HG02885 (cell line): ENCODE data around the gene TOM1L1.

Experiments
- ATAC-seq: cut with Tn5 transposase; IDR thresholded peaks from one replicate; pipeline ENCODE4 v1.9.1; 2021; ENCODE audit warnings: mild to moderate bottlenecking; ENCODE audit not compliant: unreplicated experiment, poor library complexity

TOM1L1 gene

GRCh38 chr17:54980375-54980774, 79.7 kb downstream of the TOM1L1 start:
- ATAC-seq = no peak

GRCh38 chr17:54982399-54982798, 81.7 kb downstream of the TOM1L1 start:
- no peak for ATAC-seq

GRCh38 chr17:54983260-54983659, 82.6 kb downstream of the TOM1L1 start:
- peak; percentile 65 for ATAC-seq

GRCh38 chr17:54985476-54985875, 84.8 kb downstream of the TOM1L1 start:
- no peak for ATAC-seq

GRCh38 chr17:54990118-54990517, 89.5 kb downstream of the TOM1L1 start:
- no peak for ATAC-seq

- ATAC-seq = no peak
These were observed 90.9 kb downstream of the TOM1L1 start for GRCh38 chr17:54991567-54991966.

GRCh38 chr17:54992797-54993639, 92.4 kb downstream of the TOM1L1 start:
- ATAC-seq = peak; percentile 68

- ATAC-seq = no peak
These were observed 95.8 kb downstream of the TOM1L1 start for GRCh38 chr17:54996441-54996840.

GRCh38 chr17:55002458-55002857, 101.8 kb downstream of the TOM1L1 start:
- no peak for ATAC-seq

- ATAC-seq = no peak
These were observed 103.8 kb downstream of the TOM1L1 start for GRCh38 chr17:55004484-55004883.

- ATAC-seq = peak; percentile 60
These were observed 104.9 kb downstream of the TOM1L1 start for GRCh38 chr17:55005520-55005919.
